Osteoblast (primary cell): ENCODE measurements around the gene EXOC4. TPM values are rescaled to one million over a fixed set of nuclear protein-coding genes. Genes with fewer than 3 reads are reported as not detected.

ENCODE experiments used
- DNase-seq: peaks from one replicate; pipeline ENCODE4 v3.0.0; 2011; ENCODE audit warnings: low spot score, mixed read lengths; ENCODE audit not compliant: insufficient read length; ENCODE audit errors: missing footprints
- H2AFZ ChIP-seq: 2 replicates; pipeline ENCODE4 v1.6.0; 2011; ENCODE audit warnings: mild to moderate bottlenecking, low read length
- H3K27ac ChIP-seq: 2 replicates; pipeline ENCODE4 v1.5.1; 2011; ENCODE audit warnings: mild to moderate bottlenecking, low read depth, low read length, moderate library complexity
- H3K27me3 ChIP-seq: 2 replicates; pipeline ENCODE4 v1.6.0; 2012; ENCODE audit warnings: mild to moderate bottlenecking, control low read depth, inconsistent platforms, low read length, moderate library complexity; ENCODE audit not compliant: insufficient read depth
- H3K36me3 ChIP-seq: 2 replicates; pipeline ENCODE4 v1.5.1; 2011; ENCODE audit warnings: mild to moderate bottlenecking, low read length, control low read depth, moderate library complexity; ENCODE audit not compliant: insufficient read depth
- H3K4me1 ChIP-seq: 2 replicates; pipeline ENCODE4 v1.5.1; 2011; ENCODE audit warnings: mild to moderate bottlenecking, low read length, control low read depth, moderate library complexity; ENCODE audit not compliant: insufficient read depth
- H3K4me2 ChIP-seq: 2 replicates; pipeline ENCODE4 v1.6.0; 2011; ENCODE audit warnings: mild to moderate bottlenecking, low read length; ENCODE audit not compliant: insufficient read depth
- H3K4me3 ChIP-seq: fragments of 200-600 bp; sonication (generic); 3 replicates; pipeline ENCODE4 v1.5.1; 2012; ENCODE audit warnings: mild to moderate bottlenecking, low read length, inconsistent platforms; ENCODE audit not compliant: insufficient read depth
- H3K79me2 ChIP-seq: 2 replicates; pipeline ENCODE4 v1.6.0; 2012; ENCODE audit warnings: mild to moderate bottlenecking, low read length, control low read depth, inconsistent platforms; ENCODE audit not compliant: insufficient read depth
- H3K9me3 ChIP-seq: 2 replicates; pipeline ENCODE4 v1.5.1; 2011; ENCODE audit warnings: low read depth, low read length, control low read depth
- H4K20me1 ChIP-seq: 2 replicates; pipeline ENCODE4 v1.6.0; 2012; ENCODE audit warnings: mild to moderate bottlenecking, low read length, control low read depth; ENCODE audit not compliant: insufficient read depth
- CTCF ChIP-seq: IDR thresholded peaks from 2 replicates; pipeline ENCODE4 v1.5.1; 2011; ENCODE audit warnings: mild to moderate bottlenecking, low read depth, low read length, moderate library complexity; ENCODE audit errors: extremely low read depth
- total RNA-seq: library from RNA; depleted of rRNA; stranded (reverse); fragments of >200 nt; gene quantifications from 2 replicates; pipeline ENCODE4 v1.2.3, GENCODE V29; 2012

Gene EXOC4
- total RNA-seq, 1 donor = 134 TPM

GRCh38 chr7:133591704-133592340 lies 338.9 kb downstream of the EXOC4 start:
- no peaks in the 10 kb centered on the region for H4K20me1 ChIP-seq
- no peaks in the 10 kb centered on the region for H3K9me3 ChIP-seq
- H3K4me3 ChIP-seq = no peak overlapping the region
- H3K36me3 ChIP-seq = no peaks in the 10 kb centered on the region
- DNase-seq = no peak
- no peaks in the 10 kb centered on the region for H3K27me3 ChIP-seq
- H2AFZ ChIP-seq = no peak overlapping the region
- no peak overlapping the region for H3K4me2 ChIP-seq
- no peaks in the 10 kb centered on the region for H3K4me1 ChIP-seq
- TF ChIP-seq CTCF = no peak
- no peak overlapping the region for H3K27ac ChIP-seq
- no peaks in the 10 kb centered on the region for H3K79me2 ChIP-seq

- no peak overlapping the region for H2AFZ ChIP-seq
- H3K4me2 ChIP-seq = no peak overlapping the region
- no peaks in the 10 kb centered on the region for H3K79me2 ChIP-seq
- no peaks in the 10 kb centered on the region for H3K36me3 ChIP-seq
- no peaks in the 10 kb centered on the region for H4K20me1 ChIP-seq
- TF ChIP-seq CTCF = no peak
- no peak overlapping the region for H3K4me3 ChIP-seq
- H3K27me3 ChIP-seq = no peaks in the 10 kb centered on the region
- H3K27ac ChIP-seq = no peak overlapping the region
- no peaks in the 10 kb centered on the region for H3K4me1 ChIP-seq
- H3K9me3 ChIP-seq = no peaks in the 10 kb centered on the region
- no peak for DNase-seq
These were observed 340.7 kb downstream of the EXOC4 start for GRCh38 chr7:133593561-133593960.

GRCh38 chr7:133601617-133602016 lies 348.7 kb downstream of the EXOC4 start:
- no peak for DNase-seq
- no peak overlapping the region for H3K27ac ChIP-seq
- no peak overlapping the region for H2AFZ ChIP-seq
- H3K9me3 ChIP-seq = no peaks in the 10 kb centered on the region
- H3K79me2 ChIP-seq = no peaks in the 10 kb centered on the region
- no peak overlapping the region for H3K4me3 ChIP-seq
- H3K27me3 ChIP-seq = no peaks in the 10 kb centered on the region
- TF ChIP-seq CTCF = no peak
- H4K20me1 ChIP-seq = no peaks in the 10 kb centered on the region
- no peaks in the 10 kb centered on the region for H3K36me3 ChIP-seq
- H3K4me2 ChIP-seq = no peak overlapping the region
- H3K4me1 ChIP-seq = peaks cover 12% of the 10 kb centered on the region

- H3K9me3 ChIP-seq = no peaks in the 10 kb centered on the region
- DNase-seq = no peak
- H3K27ac ChIP-seq = peak overlapping the region; percentile 38
- TF ChIP-seq CTCF = no peak
- no peak overlapping the region for H2AFZ ChIP-seq
- H3K36me3 ChIP-seq = no peaks in the 10 kb centered on the region
- H3K4me3 ChIP-seq = no peak overlapping the region
- H3K4me1 ChIP-seq = peaks cover 12% of the 10 kb centered on the region
- no peaks in the 10 kb centered on the region for H3K79me2 ChIP-seq
- no peaks in the 10 kb centered on the region for H4K20me1 ChIP-seq
- no peaks in the 10 kb centered on the region for H3K27me3 ChIP-seq
- H3K4me2 ChIP-seq = peak overlapping the region; percentile 47
These were observed 349.4 kb downstream of the EXOC4 start for GRCh38 chr7:133602291-133602690.
